HUES6 (cell line): ENCODE data around the gene NDUFS8.

ENCODE experiments used
- H3K27ac ChIP-seq: 2 replicates; pipeline ENCODE4 v1.7.0; 2013; ENCODE audit warnings: low read depth, mild to moderate bottlenecking, low read length, inconsistent platforms
- H3K27me3 ChIP-seq: 2 replicates; pipeline ENCODE4 v1.6.1; 2013; ENCODE audit warnings: low read length; ENCODE audit not compliant: control insufficient read depth, insufficient read depth
- H3K36me3 ChIP-seq: 2 replicates; pipeline ENCODE4 v1.6.1; 2013; ENCODE audit warnings: low read length; ENCODE audit not compliant: control insufficient read depth, insufficient read depth
- H3K4me1 ChIP-seq: 2 replicates; pipeline ENCODE4 v1.6.1; 2013; ENCODE audit warnings: low read length; ENCODE audit not compliant: control insufficient read depth, insufficient read depth
- H3K4me3 ChIP-seq: 2 replicates; pipeline ENCODE4 v1.5.1; 2013; ENCODE audit warnings: low read depth, low read length
- H3K9ac ChIP-seq: one replicate; pipeline ENCODE4 v1.6.1; 2013; ENCODE audit warnings: mild to moderate bottlenecking, low read length
- H3K9me3 ChIP-seq: 2 replicates; pipeline ENCODE4 v1.6.1; 2013; ENCODE audit warnings: low read depth, low read length; ENCODE audit not compliant: control insufficient read depth, insufficient read depth

The NDUFS8 gene

DNA sequence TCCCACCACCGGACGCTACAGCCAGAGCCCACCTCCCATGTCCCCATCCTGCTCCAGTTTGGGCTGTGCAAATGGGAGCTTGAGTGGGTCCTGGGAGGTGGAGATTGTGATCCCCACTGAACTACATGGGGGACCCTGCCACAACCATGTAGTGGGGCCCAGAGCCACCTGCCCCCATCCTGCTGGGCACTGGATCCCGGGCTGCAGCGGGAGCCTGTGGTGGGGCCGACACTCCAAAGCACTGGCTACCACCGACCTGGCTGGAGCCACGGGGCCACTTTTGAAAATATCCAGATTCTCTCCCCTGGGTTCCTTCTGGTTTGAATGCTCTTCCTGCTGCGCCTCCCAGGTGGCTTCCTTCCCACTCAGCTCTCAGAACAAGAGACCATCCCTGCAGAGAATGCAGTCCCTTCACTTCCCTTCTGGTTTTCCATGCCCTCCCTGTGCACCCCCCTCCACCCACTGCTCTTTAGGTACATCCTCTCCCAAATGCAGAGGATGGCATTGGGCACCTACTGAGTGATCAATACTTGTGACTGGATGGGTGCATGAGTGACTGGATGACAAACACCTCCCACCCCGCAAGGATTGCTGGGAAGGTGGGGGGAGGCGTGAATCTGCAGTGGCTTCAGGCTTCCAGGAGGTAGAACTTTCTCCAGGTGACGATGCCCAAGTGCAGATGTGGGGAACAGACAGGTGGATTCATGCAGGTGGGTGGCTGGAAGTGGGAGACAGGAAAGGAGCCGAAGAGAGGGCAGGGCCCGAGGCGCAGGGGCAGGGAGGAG, 25.7 kb upstream of the NDUFS8 start:
- Histone ChIP-seq H3K9ac (no peak overlapping the region), H3K36me3 (no peaks in the 10 kb centered on the region), H3K9me3 (no peaks in the 10 kb centered on the region), H3K4me3 (peak overlapping the region; percentile 68), H3K4me1 (peaks cover 16% of the 10 kb centered on the region), H3K27me3 (peaks cover 3% of the 10 kb centered on the region; the same call in 1 of the 2 replicates), H3K27ac (no peak overlapping the region)

- Histone ChIP-seq H3K4me3 (no peak overlapping the region), H3K27me3 (peaks cover 3% of the 10 kb centered on the region; the same call in 1 of the 2 replicates), H3K4me1 (peaks cover 30% of the 10 kb centered on the region), H3K36me3 (no peaks in the 10 kb centered on the region), H3K9me3 (no peaks in the 10 kb centered on the region), H3K9ac (no peak overlapping the region), H3K27ac (no peak overlapping the region)
Measured at GRCh38 chr11:68006606-68007166, 23.8 kb upstream of the NDUFS8 start.

DNA sequence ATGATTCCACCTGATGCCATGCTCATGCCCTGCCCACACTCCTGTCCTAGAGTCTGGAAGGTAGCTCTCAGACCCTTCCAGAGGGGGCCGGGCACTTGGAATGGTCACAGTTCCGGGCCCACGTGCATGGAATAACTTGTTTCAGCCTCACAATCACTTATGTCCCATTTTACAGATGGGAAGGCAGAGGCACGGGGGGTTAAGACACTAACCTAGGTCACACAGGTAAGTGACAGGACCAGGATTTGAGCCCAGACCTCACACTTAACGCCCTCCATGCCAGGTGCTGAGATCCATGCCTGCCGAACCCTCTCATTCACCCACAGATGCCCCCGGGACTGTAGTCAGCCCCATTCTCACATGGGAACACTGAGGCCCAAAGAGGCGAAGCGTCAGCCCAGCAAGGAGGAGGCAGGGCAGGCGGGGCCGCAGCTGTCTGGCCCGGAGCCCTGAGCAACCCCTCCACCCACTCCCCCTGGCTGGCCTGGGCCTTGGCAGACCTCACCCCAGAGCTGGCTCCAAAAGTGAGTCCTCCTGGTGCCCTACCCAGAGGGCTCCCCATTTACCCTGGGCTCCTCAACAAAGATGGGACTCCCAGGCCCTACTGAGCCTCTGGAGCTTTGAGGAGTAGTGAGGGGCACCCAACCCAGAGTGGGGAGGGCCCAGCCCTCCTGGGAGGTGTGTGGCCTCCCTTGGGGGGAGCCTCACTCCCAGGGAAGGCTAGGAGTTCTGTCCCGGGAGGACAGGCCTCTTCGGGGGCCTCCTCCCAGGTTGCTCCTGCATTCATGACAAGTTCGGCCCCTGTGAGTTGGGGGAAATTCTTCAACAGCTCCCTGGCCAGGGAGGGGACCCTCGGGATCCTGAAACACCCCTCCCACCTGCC, 22.7 kb upstream of the NDUFS8 start:
- Histone ChIP-seq H3K4me1 (peaks cover 29% of the 10 kb centered on the region), H3K27ac (no peak overlapping the region), H3K4me3 (no peak overlapping the region)

DNA sequence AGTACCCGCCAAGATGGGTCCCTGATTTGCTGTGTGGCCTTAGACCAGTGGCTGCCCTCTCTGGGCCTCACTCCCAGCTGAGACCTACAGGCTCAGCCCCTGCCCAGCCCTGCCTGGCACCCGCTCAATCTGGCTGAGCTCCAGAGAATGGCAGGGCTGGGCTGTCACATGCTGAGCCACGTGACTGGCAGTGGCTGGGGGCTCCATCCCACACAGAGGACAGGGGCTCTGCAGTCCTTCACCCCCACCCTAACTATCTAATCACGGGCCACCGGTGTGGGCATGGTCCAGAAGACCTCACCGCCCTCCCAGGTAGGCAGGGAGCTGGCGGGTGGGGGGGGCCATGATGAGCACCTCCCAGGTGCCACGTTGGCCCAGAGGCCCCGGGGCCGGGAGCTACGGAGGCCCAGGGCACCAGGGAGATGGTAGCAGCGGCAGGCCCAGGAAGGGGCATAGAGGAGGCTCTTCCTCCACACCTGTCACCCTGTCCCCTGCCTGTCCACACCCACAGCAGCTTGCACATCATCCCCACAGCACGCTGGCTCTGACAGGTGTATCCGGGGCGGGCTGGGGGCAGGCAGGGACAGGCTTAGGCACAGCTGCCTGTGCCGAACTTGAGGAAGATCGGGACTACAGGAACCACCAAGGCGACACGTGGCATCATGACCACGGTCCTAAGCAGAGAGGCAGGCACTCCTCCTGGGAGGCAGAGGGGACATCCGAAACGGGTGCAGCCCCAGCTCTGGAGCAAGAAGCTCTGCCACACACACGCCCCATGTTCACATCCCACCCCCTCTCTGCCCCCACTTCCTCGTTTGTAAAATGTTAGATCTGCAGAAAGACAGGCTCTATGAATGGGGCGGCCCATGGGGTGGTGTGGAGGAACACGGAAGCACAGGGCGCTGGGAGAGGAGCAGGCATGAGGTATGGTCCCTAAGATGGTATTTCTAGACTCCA, 21.8 kb upstream of the NDUFS8 start:
- Histone ChIP-seq H3K27me3 (no peaks in the 10 kb centered on the region), H3K27ac (no peak overlapping the region), H3K4me3 (no peak overlapping the region), H3K9me3 (no peaks in the 10 kb centered on the region), H3K36me3 (no peaks in the 10 kb centered on the region), H3K9ac (no peak overlapping the region), H3K4me1 (peaks cover 27% of the 10 kb centered on the region)

More for the DNA sequence above, 22.7 kb upstream of the NDUFS8 start:
- Histone ChIP-seq H3K27me3 (peaks cover 3% of the 10 kb centered on the region; the same call in 1 of the 2 replicates), H3K9me3 (no peaks in the 10 kb centered on the region), H3K9ac (no peak overlapping the region), H3K36me3 (no peaks in the 10 kb centered on the region)

GRCh38 chr11:68009391-68010089, 20.9 kb upstream of the NDUFS8 start:
- no peak overlapping the region for H3K9ac ChIP-seq
- no peaks in the 10 kb centered on the region for H3K36me3 ChIP-seq
- no peaks in the 10 kb centered on the region for H3K27me3 ChIP-seq
- no peak overlapping the region for H3K27ac ChIP-seq
- peaks cover 22% of the 10 kb centered on the region for H3K4me1 ChIP-seq
- H3K4me3 ChIP-seq = no peak overlapping the region
- H3K9me3 ChIP-seq = no peaks in the 10 kb centered on the region

GRCh38 chr11:68010090-68011041, 20.1 kb upstream of the NDUFS8 start, which contains the start of gene ALDH3B1:
Gene ALDH3B1, plus strand, starts transcription at chr11:68010327. Its CDS starts 4,971 bp downstream, at chr11:68015298.
- peaks cover 16% of the 10 kb centered on the region for H3K4me1 ChIP-seq
- no peak within 1 kb of the TSS for H3K27ac ChIP-seq
- no peaks in the 10 kb centered on the region for H3K27me3 ChIP-seq
- H3K9ac ChIP-seq = no peak within 1 kb of the TSS
- no peak within 1 kb of the TSS for H3K4me3 ChIP-seq
- H3K9me3 ChIP-seq = no peaks in the 10 kb centered on the region
- no peaks in the 10 kb centered on the region for H3K36me3 ChIP-seq

GRCh38 chr11:68011051-68011943, 19.2 kb upstream of the NDUFS8 start:
- Histone ChIP-seq H3K27me3 (no peaks in the 10 kb centered on the region), H3K36me3 (no peaks in the 10 kb centered on the region), H3K27ac (no peak overlapping the region), H3K9ac (no peak overlapping the region), H3K4me1 (peaks cover 16% of the 10 kb centered on the region), H3K4me3 (no peak overlapping the region), H3K9me3 (no peaks in the 10 kb centered on the region)

DNA sequence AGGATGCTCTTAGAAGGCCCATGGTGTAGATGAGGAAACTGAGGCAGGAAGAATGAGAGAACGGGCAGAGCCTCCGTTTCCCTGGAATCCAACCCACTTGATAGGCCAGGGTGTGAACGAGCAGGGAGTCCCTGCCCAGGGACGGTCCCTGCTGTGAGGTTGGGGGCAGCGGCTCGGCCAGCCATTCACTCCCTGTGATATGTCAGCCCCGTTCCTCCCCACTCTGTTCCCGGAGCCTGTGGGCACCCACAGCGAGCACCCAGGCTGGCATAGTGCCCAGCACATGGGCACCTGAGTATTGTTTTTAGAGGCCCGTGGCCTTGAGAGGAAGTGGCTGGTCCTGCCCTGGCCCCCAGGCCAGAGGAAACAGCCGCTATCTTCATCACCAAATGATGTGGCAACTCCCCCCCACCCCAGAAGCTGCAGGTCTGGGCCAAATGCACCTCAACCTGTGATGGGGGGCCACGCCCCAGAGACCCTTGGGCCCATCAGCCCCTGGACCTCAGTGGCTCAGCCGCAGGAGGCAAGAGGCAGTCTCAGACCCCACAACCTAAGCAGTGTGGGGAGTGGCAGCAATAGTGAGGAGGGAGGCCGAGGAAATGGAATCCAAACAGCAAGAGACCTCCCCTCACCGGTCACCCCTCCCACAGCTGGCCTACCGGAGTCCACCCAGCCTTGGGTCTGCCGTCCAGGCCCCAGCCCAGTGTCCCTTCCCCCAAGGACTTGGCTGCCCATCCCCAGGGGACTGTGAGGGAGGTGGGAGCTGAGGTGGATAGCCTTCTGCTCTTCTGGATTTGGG, 18.2 kb upstream of the NDUFS8 start:
- H3K4me1 ChIP-seq = peaks cover 21% of the 10 kb centered on the region
- H3K9ac ChIP-seq = no peak overlapping the region
- H3K36me3 ChIP-seq = no peaks in the 10 kb centered on the region
- no peaks in the 10 kb centered on the region for H3K9me3 ChIP-seq
- no peak overlapping the region for H3K4me3 ChIP-seq
- no peaks in the 10 kb centered on the region for H3K27me3 ChIP-seq
- H3K27ac ChIP-seq = no peak overlapping the region
